ENCODE data around the gene PHKA1. TPM values are rescaled to one million over a fixed set of nuclear protein-coding genes. Genes with fewer than 3 reads are reported as not detected.
"Not testable (repeated sequence)": the region's sequence is repeated elsewhere in the genome, so short reads cannot be mapped to it uniquely, and the experiment has no call there.

The PHKA1 gene
- 10.0 and 13.1 TPM in 2 replicates for total RNA-seq (2014; rRNA removed; shearing (Covaris generic))

GRCh38 chrX:72713599-72714477, at the start of gene PHKA1:
Gene PHKA1 (minus strand): TSS chrX:72714306. CDS start chrX:72713880, 426 bp downstream.
- in situ Hi-C loops (cut with HindIII; ENCODE audit: low sequenced_read_pairs): not testable (repeated sequence)
- DNase-seq (ENCODE audit: low spot score): peak; percentile 44

GRCh38 chrX:72760454-72760853, 46.3 kb upstream of the PHKA1 start:
- DNase-seq (ENCODE audit: low spot score); in situ Hi-C loops (cut with HindIII; ENCODE audit: low sequenced_read_pairs): not testable (repeated sequence)

- in situ Hi-C loops (cut with HindIII; ENCODE audit: low sequenced_read_pairs); DNase-seq (ENCODE audit: low spot score): not testable (repeated sequence)
Observed at GRCh38 chrX:72748545-72748944, 34.4 kb upstream of the PHKA1 start.

DNA sequence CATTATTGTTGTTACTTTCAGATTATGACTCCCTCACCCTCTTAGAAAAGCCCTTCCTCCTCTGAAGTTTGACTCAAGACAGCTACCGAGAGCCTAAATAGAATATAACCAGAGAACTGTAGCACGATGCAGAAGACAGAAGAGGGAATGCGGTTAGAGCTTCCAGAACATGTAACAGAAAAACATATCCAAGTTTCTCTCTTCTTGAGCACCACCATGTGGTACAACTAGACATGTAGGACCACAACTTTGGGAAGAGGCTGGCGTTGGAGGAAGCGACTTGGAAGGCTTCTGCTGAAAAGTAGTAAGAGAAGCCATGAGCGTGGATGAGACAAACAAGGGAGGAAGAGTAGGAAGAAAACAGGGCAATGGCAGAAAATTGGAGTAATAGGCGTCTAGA, 31.4 kb upstream of the PHKA1 start:
- DNase-seq (ENCODE audit: low spot score); in situ Hi-C loops (cut with HindIII; ENCODE audit: low sequenced_read_pairs): not testable (repeated sequence)

DNA sequence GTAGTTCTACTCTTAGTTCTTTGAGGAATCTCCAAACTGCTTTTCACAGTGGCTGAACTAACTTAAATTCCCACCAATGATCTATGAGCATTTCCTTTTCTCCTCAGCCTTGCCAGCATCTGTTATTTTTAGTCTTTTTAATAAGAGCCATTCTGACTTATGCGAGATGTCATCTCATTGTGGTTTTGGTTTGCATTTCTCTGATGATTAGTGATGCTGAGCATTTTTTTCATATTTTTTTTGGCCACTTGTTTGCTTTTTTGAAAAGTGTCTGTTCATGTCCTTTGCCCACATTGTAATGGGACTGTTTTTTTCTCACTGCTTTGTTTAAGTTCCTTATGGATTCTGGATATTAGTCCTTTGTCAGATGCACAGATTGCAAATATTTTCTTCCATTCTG, 21.5 kb upstream of the PHKA1 start:
- no peak for DNase-seq (ENCODE audit: low spot score)
- in situ Hi-C loops (cut with HindIII; ENCODE audit: low sequenced_read_pairs): no loop called here

DNA sequence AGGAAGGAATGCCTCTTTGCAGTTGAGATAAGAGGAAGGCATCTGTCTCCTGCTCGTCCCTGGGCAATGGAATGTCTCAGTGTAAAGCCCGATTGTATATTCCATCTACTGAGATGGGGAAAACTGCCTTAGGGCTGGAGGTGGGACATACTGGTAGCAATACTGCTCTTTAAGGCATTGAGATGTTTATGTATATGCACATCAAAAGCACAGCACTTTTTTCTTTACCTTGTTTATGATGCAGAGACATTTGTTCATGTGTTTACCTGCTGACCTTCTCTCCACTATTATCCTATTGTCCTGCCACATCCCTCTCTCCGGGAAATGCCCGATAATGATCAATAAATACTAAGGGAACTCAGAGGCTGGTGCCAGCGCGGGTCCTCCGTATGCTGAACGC, 19.5 kb upstream of the PHKA1 start:
- DNase-seq (ENCODE audit: low spot score); in situ Hi-C loops (cut with HindIII; ENCODE audit: low sequenced_read_pairs): not testable (repeated sequence)

- DNase-seq (ENCODE audit: low spot score): no peak
- in situ Hi-C loops (cut with HindIII; ENCODE audit: low sequenced_read_pairs): no loop called here
Observed at GRCh38 chrX:72727846-72728245, 13.7 kb upstream of the PHKA1 start.

DNA sequence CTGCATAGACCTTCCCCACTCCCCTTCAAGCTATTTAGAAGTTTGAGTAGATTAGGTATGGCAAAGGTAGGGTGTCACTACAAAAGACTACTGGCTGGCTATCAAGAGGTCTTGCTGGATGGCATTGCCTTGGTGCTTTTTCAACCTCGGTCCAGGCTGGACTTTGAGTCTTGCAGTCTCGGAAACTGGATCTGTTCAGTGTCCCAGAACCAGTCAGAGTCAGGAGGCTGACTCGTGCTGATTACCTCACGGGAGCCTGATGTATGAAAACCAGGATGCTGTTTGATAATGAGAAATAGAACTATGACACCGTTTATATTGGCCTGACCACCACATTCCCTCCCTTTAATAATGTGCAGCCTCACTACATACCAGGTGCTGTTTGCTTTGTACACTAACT, 2.7 kb upstream of the PHKA1 start:
- in situ Hi-C loops (cut with HindIII; ENCODE audit: low sequenced_read_pairs): no loop called here
- DNase-seq (ENCODE audit: low spot score): no peak

DNA sequence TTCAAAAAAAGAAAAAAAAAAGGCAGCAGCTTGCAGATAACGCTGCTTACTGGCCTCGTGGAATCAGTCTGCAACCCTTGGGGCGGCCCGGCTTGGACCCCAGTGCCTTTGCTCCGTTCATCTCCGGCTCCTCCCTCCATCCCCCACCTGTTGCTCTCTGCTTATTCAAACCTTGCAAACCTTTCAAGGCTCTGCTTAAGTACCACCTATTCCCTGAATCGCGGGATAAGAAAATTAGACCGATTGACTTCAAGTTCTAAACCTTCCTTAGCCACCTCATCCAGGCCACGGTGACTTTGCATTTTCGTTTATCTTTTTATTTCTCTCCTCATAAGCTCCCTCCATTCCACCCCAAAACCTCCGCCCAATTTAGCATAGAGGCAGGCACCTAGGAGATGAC, 1.4 kb upstream of the PHKA1 start:
- in situ Hi-C loops (cut with HindIII; ENCODE audit: low sequenced_read_pairs): no loop called here
- no peak for DNase-seq (ENCODE audit: low spot score)

DNA sequence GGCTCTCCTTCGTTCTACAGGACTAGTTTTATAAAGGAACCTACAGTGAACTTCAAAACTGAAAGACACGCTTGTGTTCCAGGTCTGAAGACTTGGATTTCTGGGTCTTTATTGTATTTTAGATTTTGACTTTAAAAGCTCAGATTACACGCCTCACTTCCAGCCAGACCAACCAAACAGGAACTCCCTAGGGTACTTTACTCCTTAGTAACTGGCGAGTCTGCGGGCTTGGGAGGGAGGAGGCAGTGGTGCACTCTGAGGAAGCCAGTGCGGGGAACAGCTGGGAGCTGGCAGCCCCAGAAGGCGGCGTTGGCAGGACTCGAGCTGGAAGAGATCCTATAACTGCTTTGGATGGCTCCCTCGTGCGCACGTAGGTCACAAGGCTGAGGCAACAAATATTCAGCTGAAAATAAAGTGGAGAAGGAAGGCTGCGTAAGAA, 391 bp upstream of the PHKA1 start:
- in situ Hi-C loops (cut with HindIII; ENCODE audit: low sequenced_read_pairs): no loop called here
- DNase-seq (ENCODE audit: low spot score): peak; percentile 30

DNA sequence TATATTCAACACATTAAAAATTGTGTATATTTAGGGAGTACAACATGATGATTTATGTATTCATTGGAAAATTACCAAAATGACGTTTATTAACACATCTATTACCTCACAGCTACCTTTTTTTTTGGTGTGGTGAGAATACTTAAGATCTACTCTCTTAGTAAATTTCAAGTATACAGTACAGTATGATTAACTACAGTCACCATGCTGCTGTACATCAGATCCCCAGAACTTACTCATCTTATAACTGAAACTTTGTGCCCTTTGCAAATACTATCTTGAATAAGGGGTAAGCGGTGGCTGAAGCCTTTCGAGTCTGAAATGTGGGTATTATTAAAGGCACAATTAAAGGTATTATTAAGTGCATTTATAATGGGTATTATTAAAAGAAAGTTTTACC, 976 bp downstream of the PHKA1 start:
- in situ Hi-C loops (cut with HindIII; ENCODE audit: low sequenced_read_pairs): no loop called here
- no peak for DNase-seq (ENCODE audit: low spot score)

- peak; percentile 9 for DNase-seq (ENCODE audit: low spot score)
- in situ Hi-C loops (cut with HindIII; ENCODE audit: low sequenced_read_pairs): no loop called here
Observed at GRCh38 chrX:72712094-72712755, 1.9 kb downstream of the PHKA1 start.

DNA sequence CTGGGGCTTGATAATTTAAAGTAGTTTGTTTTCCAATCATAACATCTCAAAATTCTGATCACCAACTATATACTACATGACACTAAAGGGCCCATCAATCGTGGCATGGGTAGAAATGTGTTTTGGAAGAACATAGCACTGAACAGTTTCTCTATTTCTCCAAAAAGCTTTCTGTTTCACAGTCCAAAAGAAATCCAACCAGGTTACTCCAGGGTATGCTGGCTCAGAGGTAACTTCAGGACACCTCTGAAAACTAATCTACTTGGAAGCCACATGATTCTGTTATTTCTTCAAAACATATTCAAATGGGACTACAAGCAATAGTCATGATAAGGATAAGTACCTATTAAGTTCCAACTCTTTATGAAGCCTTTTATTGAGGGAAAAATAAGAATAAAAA, 8.3 kb downstream of the PHKA1 start:
- in situ Hi-C loops (cut with HindIII; ENCODE audit: low sequenced_read_pairs): no loop called here
- DNase-seq (ENCODE audit: low spot score): no peak

DNA sequence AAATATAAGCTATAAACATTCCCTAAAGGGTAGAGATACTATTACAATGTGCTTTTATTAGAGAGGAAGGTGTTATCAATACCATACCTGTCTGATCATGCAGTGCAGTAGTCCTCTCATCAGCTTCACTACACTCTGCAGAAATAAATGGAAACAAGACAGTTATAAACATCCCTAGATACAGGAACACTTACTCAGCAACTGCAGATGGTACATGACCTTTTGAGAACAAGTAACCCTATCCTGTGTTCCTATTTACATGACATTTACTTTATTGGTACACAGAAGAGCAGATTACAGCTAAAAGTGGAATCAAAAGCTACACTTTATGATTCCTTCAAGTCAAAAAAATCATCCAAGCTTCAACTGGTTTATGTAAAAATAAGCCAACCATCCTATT, 9.0 kb downstream of the PHKA1 start:
- no peak for DNase-seq (ENCODE audit: low spot score)
- in situ Hi-C loops (cut with HindIII; ENCODE audit: low sequenced_read_pairs): no loop called here

- DNase-seq (ENCODE audit: low spot score): no peak
- in situ Hi-C loops (cut with HindIII; ENCODE audit: low sequenced_read_pairs): no loop called here
Observed at GRCh38 chrX:72694170-72694569, 19.9 kb downstream of the PHKA1 start.

GRCh38 chrX:72693477-72693876, 20.6 kb downstream of the PHKA1 start:
- DNase-seq (ENCODE audit: low spot score): no peak
- in situ Hi-C loops (cut with HindIII; ENCODE audit: low sequenced_read_pairs): no loop called here

- no peak for DNase-seq (ENCODE audit: low spot score)
- in situ Hi-C loops (cut with HindIII; ENCODE audit: low sequenced_read_pairs): no loop called here
Observed at GRCh38 chrX:72687396-72687795, 26.7 kb downstream of the PHKA1 start.

DNA sequence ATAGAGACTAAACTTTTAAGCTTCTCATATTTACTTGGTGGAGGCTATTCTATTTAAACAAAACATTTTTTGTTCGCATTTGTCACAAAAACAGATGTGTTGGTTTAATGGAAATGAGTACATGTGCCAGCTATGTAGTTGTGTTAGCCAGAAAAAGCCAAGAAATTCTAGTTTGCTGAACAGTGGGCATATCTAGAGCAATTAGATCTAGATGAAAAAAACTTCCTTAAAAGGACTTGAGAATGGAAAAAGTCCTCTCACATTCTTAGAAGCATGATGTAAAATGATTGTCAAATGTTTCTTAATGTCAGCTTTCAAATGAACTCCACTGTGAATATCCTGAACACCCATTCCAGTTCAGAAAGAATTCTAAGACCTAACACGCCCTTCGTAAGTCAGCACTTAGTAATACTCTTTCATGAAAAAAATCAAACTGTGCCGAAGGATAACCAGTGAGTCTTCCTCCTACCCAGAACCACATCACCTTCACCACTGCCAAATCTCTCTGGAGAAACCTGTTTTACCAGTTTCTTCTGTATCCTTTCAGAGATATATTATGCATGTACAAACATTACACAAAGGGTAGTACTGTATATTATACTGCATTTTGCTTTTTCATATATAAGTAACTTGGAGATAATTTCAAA, 28.2 kb downstream of the PHKA1 start:
- in situ Hi-C loops (cut with HindIII; ENCODE audit: low sequenced_read_pairs): no loop called here
- DNase-seq (ENCODE audit: low spot score): no peak

- DNase-seq (ENCODE audit: low spot score): no peak
- in situ Hi-C loops (cut with HindIII; ENCODE audit: low sequenced_read_pairs): no loop called here
Observed at GRCh38 chrX:72685018-72685417, 29.1 kb downstream of the PHKA1 start.

- in situ Hi-C loops (cut with HindIII; ENCODE audit: low sequenced_read_pairs): no loop called here
- DNase-seq (ENCODE audit: low spot score): no peak
Observed at GRCh38 chrX:72683631-72684030, 30.5 kb downstream of the PHKA1 start.

Data from G401 (cell line).